Astrocyte (in vitro differentiated cells and primary cell): Measurements from ENCODE around the gene THOC2.
"Not testable (repeated sequence)": the region's sequence is repeated elsewhere in the genome, so short reads cannot be mapped to it uniquely, and the experiment has no call there.

Source experiments
- CTCF ChIP-seq: IDR thresholded peaks from 2 replicates; pipeline ENCODE4 v1.5.1; 2011; ENCODE audit warnings: low read depth, mild to moderate bottlenecking, inconsistent platforms, low read length, moderate library complexity; ENCODE audit not compliant: insufficient read depth
- EZH2 ChIP-seq: IDR thresholded peaks from 2 replicates; pipeline ENCODE4 v1.6.1; 2012; ENCODE audit warnings: mild to moderate bottlenecking, low read length, inconsistent platforms; ENCODE audit not compliant: insufficient read depth

GRCh38 chrX:123711201-123711600, 21.7 kb downstream of the THOC2 start:
- not testable (repeated sequence) for TF ChIP-seq CTCF, EZH2
